M059J (cell line): ENCODE data around the gene CNPY1. TPM values are rescaled to one million over a fixed set of nuclear protein-coding genes. Genes with fewer than 3 reads are reported as not detected.
"Not testable (repeated sequence)": the region's sequence is repeated elsewhere in the genome, so short reads cannot be mapped to it uniquely, and the experiment has no call there.

Experiments used
- DNase-seq: peaks from one replicate; pipeline ENCODE4 v3.0.0-alpha.2; 2012; ENCODE audit warnings: low read depth
- total RNA-seq: library from RNA; depleted of rRNA; stranded (reverse); fragments of >200 nt; shearing (Covaris generic); gene quantifications from 2 replicates; pipeline ENCODE4 v1.2.3, GENCODE V29; 2014

Gene CNPY1
- total RNA-seq, 1 experiment from 2014 or later: not detected

- DNase-seq: no peak
These were observed 31.7 kb upstream of the CNPY1 start for GRCh38 chr7:155578016-155578415.

DNA sequence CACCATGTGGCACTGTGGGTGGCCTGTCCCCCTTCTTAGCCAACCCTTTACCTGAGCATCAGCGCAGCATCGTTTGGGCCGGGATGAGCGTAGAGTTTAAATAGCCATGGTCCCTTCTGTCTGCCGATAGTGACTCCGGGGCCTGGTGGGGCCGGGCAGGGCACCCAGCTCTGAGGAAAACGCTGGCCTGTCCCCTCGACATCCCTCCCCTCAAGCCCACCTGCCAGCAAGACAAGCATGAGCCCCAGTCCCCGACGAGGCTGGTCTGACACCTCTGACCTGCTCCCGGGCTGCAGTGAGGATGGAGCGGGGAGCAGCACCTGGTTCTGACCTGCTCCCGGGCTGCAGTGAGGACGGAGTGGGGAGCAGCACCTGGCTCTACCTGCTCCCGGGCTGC is 31.1 kb upstream of the CNPY1 start:
- DNase-seq: no peak

GRCh38 chr7:155576900-155577508 is 30.6 kb upstream of the CNPY1 start:
- DNase-seq: no peak

DNA sequence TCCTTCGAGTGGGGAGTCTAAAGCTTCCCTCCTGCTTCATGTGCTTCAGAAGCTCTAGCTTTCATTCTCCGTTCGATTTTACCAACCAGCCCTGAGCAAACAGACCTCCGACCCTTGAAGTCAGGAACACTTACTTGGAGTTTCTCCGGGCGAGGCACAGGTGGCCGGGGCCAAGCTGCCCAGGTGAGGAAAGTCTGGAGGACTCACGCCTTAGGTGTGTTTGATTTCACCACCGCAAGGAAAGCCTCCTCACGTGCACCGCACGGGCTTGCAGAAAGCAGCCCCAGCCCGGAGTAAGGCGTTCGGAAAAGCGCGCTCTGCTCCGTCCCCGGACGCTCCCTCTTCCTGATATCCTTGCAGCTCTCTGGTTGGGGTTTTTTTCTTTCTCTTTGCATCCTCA is 30.1 kb upstream of the CNPY1 start:
- DNase-seq: no peak

DNA sequence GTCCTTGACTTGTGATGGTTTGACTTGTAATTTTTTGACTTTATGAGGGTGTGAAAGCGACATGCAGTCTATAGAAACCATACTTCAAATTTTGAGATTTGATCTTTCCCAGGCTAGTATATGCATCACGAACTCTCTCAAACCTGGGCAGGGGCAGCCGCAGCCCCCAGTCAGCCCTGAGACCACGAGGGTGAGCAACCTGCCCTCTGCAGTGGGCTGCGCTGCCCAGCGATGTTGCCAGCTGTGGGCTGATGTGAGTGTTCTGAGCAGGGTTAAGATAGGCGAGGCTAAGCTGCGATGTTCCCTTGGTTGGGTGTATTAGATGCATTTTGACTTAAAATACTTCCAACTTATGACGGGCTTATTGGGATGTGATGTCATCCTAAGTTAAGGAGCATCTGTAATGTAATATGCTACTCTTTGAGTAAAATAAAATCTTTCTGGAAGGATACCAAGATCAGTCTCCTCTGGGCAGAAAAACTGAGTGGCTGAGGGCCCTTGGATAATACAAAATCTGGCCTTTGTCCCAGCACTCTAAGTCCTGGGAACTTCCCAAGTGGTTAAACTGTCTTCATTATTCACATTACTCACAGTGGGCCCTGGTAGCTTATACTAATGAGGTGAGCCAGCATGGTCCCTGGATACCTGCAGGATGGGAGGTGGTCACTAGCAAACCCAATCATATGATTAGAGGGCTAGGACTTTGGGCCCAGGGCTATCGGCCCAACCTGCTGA is 28.4 kb upstream of the CNPY1 start:
- peak; percentile 33 for DNase-seq

- no peak for DNase-seq
These were observed 25.4 kb upstream of the CNPY1 start for GRCh38 chr7:155571581-155572345.

GRCh38 chr7:155570991-155571390 is 24.6 kb upstream of the CNPY1 start:
- no peak for DNase-seq

DNA sequence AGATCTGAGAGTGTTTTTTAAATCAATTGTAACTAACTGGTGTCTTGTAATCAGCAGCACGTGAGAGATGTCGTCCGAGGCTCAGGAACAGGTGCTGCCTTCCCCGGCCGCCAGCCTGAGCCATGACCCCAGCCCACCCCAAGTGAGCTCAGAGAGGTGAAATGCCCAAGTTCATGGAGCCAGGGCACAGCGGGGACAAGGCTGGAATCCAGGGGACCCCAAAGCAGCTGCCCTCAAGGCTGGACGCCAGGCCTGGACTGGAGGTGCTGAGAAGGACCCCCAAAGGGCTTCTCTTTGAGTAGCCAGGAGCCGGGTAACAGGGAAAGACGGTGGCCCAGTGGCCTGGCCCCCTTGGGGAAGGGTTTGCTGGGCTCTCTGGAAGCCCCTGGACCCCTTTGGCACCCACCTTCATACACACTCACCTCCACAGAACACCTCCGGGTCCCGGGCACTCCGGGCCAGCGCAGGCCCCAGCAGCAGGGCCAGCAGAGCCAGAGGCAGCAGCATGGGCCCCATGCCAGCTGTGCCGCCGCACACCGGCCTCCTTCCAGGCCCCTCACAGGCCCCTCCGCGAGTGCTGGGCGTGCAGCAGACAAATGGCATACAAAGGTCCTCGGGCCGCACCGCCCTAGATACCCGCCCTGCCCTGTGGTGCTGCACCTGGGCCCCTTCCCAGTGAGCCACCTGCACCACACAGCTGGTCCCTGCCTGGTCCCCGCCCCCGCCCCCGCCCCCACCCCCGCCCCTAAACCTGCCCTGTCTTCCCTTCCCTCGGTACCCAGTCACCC is 24.0 kb upstream of the CNPY1 start:
- DNase-seq: no peak

- DNase-seq: no peak
These were observed 23.3 kb upstream of the CNPY1 start for GRCh38 chr7:155569681-155570080.

DNA sequence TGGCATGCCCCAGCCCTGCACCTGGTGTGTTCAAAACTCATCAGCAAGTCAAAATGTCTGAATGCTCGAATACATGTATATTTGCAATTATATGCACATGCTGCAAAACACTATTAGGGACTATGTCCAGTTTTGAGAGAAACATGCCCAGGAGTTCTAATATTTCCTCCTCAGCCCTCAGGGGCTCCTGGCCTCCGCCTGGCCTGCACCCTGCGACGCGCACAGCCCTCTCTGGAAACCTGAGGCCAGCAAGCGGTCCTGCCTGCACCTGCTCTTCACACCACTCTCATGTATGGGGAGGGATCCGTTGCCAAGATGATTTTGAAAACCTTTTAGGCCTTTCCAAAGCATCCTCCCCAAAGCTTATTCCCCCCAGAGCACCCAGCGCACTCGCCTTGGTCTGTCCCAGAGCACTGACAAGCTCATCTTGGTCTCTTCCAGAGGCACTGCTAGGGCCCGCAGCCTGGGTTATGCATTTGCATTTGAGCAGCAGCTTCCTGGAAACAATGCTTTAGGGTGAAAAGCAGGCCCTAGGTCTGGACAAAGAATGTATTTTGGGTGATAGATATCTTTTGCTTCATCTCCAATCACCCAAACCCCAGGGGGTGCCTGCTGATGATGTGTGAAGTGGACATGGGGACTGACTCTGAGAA is 22.6 kb upstream of the CNPY1 start:
- DNase-seq: no peak

- DNase-seq: no peak
These were observed 21.9 kb upstream of the CNPY1 start for GRCh38 chr7:155568333-155568660.

DNA sequence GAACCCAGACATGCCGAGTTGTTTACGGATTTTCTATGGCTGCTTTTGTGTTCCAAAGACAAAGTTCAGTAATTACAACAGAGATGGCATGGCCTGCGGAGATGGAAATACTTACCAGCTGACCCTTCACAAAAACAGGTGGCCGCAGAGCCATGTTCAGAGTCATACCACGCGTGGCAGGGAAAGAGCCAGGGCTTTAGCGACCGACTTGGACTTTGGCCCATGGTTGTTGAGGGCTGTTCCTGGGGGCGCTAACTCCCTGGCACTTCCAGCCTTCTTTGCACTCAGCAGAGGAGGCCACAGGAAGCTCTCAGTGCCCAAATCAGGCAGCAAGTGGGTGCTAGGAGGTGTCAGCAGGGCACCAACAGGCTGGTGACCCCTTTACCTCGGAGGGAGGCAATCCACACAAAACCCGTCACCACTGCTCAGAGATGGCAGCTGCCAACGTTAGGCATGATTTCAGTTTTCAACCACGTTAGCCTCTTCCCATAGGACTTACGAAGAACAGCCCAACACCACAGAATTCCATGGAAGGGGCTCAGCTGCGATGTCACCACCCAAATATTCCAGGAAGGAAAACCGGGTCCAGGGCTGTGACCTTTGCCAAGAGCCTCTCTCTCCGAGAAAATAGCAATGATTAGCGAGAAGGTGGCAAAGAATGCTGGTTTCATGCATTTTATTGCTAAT is 21.4 kb upstream of the CNPY1 start:
- no peak for DNase-seq

- DNase-seq: no peak
These were observed 19.9 kb upstream of the CNPY1 start for GRCh38 chr7:155566011-155566836.

DNA sequence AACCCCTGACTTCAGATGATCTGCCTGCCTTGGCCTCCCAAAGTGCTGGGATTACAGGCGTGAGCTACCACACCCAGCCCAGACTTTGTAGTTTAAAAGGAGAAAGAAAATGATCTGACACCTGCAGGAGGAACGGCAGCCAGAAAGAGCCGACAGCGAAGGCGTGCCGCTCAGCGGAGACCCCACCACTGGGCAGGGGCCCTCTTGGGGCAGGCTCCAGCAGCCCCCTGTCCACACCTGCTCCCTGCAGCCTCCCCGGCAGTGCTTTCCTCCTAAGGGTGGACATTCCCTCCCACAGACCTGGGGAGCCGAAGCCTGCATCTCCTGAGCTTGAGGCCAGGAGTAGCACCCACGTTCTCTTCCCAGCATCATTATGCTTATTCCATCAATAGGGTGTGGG is 19.2 kb upstream of the CNPY1 start:
- DNase-seq: no peak

- DNase-seq: not testable (repeated sequence)
These were observed 16.6 kb upstream of the CNPY1 start for GRCh38 chr7:155562976-155563375.

- DNase-seq: no peak
These were observed 15.7 kb upstream of the CNPY1 start for GRCh38 chr7:155562106-155562505.

DNA sequence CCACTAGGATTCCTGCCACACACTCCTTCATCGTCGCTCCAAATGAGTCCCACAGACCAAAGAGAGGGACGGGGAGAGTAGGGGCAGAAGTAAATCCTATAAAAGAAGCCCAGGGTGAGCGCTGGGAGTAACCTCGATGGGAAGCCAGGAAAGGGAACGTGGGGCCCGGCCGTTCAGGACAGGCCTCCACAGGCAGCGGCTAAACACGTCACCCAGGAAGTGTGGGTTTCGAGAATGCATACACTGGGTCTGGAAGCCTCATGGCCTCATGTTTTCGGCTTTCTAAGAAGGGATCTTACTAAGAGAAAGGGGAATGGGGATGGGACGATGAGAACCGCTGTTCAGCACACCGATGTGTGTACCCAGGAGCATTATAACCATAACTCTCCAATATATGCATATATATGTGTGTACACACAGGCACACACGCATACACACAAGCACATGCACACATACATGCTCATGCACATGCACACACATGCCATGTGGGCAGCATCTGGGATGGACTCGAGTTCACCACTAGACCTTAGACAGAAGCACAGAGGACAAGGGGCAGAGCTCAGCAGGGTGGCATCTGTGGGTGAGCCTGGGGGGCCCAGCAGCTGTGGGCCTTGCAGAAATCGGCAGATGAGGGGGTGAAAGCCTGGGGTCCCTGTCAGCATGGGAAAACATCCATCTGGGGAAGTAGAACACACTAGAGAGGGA is 14.8 kb upstream of the CNPY1 start:
- peak; percentile 17 for DNase-seq

- no peak for DNase-seq
These were observed 14.0 kb upstream of the CNPY1 start for GRCh38 chr7:155560196-155560885.

- no peak for DNase-seq
These were observed 13.3 kb upstream of the CNPY1 start for GRCh38 chr7:155559519-155560108.
